GM18508 (cell line): ENCODE measurements around the gene SELENON.

Experiments used
- ATAC-seq: cut with Tn5 transposase; IDR thresholded peaks from one replicate; pipeline ENCODE4 v1.9.1; 2021; ENCODE audit warnings: moderate number of reproducible peaks; ENCODE audit not compliant: insufficient read depth, unreplicated experiment

Gene SELENON, protein sequence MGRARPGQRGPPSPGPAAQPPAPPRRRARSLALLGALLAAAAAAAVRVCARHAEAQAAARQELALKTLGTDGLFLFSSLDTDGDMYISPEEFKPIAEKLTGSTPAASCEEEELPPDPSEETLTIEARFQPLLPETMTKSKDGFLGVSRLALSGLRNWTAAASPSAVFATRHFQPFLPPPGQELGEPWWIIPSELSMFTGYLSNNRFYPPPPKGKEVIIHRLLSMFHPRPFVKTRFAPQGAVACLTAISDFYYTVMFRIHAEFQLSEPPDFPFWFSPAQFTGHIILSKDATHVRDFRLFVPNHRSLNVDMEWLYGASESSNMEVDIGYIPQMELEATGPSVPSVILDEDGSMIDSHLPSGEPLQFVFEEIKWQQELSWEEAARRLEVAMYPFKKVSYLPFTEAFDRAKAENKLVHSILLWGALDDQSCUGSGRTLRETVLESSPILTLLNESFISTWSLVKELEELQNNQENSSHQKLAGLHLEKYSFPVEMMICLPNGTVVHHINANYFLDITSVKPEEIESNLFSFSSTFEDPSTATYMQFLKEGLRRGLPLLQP

DNA sequence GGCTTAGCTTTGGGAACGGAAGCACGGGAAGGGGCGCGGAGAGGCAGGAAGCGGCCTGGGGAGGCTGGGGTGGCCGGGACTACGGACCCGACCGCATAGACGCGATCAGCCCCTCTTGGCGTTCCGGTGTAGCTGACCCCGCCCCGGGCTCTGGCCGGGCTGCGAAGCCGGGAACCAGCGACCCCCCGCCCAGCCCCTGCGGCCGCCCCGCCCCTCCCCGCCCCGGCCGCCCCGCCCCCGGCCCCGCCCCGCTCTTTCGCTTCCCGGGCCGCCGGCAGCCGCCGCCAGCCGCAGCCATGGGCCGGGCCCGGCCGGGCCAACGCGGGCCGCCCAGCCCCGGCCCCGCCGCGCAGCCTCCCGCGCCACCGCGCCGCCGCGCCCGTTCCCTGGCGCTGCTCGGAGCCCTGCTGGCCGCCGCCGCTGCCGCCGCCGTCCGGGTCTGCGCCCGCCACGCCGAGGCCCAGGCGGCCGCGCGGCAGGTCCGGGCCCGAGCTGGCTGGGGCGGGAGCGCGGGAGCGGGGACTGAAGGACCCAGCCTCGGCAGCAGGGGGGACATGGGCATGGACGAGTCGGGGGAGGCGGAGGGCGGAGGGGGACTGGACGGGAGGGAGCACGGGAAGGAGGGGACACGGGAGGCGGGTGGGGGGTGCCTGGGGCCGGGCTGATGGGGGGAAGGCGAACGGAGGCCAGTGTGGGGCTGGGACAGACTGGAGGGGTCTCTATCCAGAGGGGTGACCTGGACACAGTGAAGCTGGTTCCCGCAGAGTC lies at the start of gene SELENON:
Gene SELENON, plus strand, starts transcription at position 259 of the 768 bp plus-strand sequence. Its CDS starts 38 bp downstream, at position 297.
- ATAC-seq: no peak

DNA sequence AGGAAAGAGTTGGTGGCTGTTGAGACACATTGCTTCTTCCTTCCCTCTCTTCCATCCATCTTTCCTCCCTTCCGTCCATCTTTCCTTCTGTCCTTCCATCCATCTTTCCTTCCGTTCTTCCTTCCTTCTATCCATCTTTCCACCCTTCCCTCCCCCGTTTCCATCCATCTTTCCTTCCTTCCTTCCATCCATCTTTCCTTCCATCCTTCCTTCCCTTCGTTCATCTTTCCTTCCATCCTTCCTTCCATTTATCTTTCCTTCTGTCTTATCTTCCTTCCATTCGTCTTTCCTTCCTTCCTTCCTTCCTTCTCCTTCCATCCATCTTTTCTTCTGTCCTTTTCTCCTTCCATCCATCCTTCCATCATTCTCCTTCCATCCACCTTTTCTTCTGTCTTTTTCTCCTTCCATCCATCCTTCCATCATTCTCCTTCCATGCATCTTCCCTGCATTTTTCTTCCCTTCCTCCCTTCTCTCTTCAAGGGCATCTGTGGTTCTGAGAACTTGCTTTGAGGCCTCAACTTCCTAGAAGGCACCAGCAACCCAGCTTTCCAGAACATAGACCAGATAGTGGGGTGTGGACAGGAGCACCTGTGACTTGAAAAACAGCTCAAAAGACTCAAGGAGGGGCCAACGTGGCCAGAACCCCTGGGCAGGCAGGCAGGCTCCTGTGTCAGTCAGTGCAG lies 48.9 kb upstream of the SELENON start:
- no peak for ATAC-seq

DNA sequence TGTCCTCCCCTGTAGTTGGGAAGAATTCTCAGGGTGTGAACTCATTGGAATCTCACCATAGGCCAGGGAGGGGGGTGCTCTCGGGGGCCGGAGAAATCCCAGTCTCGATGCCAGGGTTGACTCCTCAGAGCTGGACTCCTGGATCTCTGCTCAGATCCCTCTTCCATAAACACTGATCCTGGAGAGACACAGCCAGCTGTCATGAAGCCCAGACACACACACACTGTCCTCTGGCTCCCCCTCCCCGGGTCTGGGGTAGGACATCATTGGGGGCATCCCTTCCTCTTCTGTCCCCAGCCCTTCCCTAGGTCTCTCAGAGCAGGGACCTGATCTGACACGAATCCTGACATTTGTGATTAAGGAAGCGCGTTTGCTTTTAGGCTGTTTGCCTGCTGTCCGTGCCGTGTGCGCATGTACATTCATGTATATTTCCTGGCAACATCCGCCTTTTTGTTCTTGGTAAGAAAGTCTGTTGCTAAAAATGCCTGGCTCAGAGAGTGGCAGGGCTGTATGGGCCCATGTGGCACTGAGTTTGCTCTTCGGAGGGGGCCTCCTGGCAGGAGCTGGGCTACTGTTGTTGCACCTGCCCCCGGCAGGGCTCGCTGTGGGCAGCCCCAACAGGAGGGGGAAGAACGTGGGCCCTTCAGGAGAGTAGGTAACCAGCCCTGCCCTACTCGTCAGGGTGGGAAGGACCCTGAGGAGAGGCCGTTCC lies 45.4 kb upstream of the SELENON start:
- no peak for ATAC-seq

DNA sequence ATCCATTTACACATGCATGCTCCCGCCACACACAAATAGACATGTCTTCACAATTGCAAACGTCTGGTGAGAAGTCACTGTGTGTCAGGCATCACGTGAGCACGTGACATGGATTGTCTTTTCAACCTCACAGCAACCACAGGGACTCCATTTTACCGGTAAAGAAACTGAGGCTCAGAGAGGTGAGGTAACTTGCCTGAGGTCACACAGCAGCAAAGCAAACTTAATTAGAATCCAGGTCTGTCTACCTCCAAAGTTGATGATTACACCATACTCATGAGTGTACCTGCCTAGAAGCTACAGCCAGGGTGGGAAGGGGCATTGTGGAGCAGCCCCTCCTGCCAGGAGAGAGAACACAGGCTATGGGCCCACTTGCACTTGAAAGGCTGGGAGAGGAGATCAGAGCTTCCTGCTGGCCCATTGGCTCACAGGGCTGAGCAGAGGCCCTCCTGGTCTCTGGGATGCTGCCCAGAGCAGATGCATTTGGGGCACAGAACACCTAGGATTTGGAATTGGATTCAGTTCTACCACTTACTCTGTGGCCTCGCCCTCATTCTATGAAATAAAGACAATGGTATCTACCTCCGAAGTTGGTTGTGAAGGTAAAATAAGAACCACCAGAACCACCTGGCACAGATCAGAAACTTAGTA lies 44.4 kb upstream of the SELENON start:
- ATAC-seq: no peak

DNA sequence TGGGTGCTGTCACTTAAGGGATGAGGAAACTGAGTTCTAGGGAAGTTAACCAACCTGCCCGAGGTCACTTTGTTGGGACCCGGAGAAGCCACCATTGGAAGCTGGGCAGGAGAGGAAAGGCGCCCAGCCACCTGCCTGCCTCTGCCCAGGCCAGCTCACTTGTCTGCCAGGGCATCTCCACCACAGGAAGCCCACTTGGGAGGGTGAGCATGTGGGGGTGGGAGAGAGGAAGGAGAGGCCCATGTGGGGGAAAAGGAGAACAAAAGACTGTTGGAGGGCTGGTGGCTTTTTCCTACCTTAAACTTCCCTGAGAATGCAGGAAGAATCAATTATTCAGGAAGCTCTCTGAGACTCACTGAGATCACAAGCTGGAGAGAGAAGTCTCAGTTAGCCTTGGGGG lies 43.8 kb upstream of the SELENON start:
- ATAC-seq: no peak

DNA sequence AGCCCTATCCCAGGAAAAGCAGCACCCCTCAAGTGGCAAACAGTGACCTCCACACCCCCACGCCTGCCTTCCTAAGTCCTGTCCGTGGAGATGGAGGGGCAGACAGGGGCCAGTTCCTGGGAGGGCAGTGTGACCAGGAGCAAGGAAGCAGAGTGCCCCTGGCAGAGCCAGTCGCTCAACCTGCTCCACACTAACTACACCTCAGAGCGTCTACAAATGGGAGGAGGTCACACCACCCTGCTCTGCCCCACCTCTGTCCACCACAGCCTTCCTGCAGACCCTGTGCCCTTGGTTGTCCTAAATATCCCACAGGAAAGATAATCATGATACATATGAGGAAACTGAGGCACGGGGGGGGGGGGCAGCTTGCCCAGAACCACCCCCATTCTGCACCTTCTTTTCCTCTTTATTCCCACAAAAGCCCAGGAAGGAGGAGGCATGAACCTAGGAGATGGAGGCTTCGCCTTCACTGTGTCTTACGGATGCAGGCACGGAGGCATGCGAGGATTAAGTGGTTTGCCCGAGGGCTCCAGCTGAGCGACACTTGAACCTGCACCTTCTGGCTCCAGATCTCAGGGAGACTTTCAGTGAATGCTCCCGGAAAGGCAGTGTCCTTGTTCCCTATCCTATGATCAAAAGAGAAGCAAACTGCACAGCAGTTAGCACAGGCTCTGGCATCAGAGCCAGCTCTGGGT lies 42.7 kb upstream of the SELENON start:
- no peak for ATAC-seq

DNA sequence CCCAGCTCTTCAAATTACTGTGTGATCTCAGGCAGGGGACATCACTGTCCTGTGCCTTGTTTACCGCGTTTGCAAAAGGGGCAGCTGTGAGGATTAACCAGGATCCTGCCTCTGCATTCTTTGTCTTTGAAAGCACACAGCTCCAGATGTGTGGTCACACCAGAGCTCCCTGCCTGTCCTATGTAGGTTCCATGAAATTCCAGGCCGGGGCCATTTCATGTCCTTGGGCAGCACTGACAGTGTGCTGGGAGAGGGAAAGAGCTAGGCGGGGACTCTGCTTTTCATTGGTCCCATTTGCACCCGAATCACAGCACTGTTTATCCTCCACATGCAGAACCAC lies 42.2 kb upstream of the SELENON start:
- ATAC-seq: no peak

DNA sequence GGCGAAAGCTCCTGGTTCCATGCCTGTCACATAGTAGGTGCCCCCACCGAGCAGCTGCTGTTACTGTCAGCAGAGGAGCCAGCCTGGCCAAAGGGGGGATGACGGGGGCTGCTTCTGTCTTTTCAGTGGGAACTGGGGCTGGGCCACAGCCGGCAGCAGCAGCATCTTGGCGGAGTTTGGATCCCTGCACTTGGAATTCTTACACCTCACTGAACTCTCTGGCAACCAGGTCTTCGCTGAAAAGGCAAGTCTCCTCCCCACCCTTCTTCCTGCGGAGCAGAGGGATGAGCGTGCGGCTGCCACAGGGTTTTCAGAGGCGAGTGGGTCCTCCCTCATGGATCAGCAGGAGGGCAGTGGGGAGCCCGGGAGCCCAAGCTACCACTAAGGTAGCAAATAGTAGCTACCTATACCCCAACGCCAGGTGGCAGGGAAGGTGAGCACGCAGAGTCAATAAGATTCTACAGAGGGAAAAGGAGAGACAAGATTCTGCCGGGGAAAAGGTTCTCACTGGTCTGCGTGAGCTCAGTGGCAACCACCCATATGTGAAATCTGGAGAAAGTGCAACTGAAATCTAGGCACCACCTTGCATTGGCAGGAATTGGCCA lies 41.4 kb upstream of the SELENON start:
- ATAC-seq: no peak

DNA sequence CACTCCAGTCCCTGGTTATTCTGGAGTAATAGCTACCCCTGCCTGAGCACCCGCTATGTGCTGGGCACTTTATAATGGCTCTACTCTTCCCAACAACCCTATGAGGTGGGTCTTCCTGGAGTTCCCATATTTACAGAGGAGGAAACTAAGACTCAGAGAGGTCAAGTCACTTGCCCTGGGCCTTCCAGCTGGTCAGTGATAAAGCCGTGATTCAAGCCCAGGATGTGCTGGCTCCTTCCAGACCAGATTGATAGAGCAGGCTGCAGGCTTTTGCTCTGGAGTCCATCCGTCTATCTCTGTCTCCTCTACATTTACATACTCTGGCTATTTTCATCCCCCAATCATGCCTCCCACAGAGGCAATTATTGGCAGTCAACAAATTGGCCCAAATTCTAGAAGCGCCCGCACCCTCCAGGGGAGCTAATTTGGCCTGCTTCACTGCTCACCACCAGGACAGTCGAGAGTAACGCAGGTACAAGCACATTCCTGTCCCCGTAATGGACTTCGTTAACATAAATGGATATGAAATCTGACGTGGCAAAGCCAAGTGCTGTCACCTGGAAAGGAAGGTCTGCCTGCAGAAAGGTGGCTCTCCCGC lies 39.8 kb upstream of the SELENON start:
- no peak for ATAC-seq

DNA sequence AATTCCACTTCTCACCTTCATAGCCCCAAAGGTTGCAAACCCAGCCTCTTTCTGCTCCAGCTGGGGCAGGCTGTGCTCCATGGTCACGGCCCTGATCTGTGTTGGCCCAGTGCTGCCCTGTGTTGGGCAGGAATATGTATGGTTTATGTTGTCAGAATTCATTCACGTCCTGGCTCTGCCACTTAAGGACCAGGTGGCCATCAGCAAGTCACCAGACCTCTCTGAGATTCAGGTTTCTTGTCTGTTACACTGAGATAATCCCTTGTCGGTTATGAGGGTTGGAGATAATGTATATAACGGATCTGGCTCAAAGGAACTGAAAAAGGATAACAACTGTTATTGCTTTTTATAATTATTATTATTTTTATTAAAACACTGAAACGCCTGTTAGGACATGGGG lies 39.1 kb upstream of the SELENON start:
- ATAC-seq: no peak

DNA sequence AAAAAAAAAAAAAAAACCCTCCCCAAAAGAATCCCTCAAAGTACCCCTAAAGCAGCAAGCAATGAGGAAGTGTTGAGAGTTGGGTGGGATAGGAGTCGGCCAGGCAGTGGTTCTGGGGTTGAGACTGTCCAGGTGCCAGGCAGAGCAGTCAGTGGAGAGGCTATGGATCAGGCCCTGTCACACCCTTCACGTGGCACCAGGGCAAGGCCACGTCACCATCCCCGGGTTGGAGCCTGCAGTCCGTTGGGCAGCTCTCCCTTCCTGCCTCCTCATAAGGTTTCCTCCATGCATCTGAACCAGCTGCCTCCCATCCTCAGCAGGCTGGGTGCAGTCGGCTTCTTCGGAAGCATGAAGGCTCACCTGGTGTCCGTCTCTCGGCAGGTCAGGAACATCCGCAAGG lies 36.5 kb upstream of the SELENON start:
- no peak for ATAC-seq

DNA sequence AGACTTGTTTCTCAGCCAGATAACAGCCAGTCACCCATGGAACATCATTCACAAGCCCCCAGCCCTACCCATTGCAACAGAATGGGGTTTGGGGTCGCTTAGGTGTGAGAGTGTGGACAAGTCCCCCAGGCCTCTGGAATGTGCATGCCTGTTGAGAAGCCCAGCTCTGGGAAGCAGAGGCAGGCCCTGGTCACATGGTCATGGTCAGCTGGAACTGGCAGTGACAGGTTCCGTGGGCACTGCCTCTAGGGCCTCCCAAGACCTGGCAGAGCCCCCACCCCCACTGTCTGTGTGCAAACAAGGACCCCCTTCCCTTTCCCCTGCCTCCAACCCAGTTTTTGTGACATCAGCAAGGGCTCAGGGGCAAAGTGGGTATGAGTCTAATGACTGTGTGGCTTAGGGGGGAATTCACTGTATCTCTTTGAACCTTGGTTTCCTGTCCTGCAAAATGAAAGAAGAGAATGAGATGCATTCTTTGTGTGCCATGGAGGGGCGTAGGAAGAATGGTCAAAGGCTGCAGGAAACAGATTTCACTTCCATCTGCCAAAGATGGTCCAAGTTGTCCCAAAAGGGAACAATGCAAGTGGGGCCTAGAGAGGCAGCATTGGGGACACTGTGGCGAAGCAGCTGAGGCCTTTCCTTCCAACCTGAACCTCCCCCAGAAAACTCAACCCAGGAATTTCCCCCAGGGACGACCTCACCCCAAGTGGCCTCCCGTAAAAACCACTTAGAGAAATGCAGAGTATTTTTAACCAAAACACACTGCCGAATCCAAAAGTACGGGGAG lies 34.7 kb upstream of the SELENON start:
- ATAC-seq: no peak

DNA sequence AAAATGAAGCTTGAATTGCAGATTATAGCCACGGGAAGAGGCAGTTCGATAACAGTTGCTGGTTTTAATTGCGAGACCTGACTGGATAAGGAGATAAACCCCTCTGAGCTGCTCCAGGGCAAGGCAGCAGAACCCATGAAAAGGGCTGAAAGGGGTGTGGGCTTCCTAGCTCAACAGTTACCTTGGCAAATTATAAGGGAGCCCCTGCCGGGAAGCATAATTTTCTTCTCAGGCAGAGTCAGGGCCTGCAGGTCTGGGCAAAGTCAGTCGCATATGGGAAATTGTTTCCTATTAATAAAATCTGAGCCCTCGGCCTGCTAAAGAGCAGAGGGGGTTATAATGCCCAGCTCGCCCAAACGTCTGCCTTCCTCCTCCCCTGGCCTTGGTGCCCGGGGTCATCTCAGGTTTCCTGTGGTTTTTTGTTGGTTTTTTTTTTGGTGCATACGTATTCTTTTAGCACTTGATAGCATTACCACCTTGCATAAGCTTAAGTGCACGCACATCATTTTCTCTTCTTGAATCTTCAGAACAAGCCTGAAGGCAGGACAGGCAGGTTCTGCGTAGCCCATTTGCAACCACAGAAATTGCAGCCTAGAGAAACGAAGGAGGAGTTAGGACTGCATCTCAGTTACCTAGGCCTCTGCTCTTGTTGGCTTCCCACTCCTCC lies 33.9 kb upstream of the SELENON start:
- ATAC-seq: no peak

DNA sequence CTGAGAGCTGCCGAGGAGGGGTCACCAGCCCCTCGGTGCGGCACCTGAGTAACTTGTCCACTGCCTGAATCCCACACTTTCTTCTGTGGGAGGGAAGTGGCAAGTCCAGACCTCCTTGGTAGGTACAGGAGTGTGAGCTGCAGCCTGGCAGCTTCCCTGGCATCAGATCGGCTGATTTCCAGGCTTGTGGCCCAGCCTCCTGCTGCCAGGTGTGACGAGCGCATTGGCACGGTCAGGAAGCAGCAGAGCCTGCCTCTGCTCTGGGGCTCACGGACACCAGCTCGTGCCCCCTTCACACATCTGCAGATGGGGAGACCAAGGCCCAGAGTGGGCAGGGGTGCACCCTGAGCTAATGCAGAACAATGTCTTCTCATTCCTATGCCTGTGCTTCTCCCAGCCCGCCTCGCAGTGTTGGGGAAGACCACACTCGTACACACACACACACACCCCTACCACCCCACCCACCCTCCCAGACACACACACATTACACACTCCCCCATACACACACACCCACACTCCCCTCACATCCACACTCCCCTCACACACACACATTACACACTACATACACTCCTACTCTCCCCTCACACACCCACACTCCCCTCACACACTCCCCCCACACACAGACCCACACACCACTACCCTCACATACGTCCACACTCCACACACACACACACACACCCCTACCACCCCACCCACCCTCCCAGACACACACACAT lies 33.1 kb upstream of the SELENON start:
- ATAC-seq: no peak

DNA sequence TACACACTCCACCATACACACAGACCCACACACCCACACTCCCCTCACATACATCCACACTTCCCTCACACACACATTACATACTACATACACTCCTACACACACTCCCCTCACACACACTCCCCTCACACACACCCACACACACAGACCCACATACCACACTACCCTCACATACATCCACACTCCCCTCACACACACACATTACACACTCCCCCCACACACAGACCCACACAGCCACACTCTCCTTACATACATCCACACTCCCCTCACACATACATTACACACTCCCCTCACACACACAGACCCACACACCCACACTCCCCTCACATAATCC lies 32.6 kb upstream of the SELENON start:
- no peak for ATAC-seq

DNA sequence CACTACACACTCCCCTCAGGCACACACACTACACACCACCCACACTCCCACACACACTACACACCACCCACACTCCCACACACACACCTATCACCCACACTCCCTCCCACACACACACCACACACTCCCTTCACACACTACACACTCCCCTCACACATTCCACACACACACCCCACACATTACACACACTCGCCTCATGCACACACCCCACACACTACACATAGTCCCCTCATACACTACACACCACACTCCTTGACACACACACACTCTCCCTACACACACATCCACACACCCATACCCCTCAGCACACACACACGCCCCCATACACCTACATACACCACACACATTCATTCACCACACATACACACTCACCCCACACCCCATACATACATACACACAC lies 31.0 kb upstream of the SELENON start:
- no peak for ATAC-seq
